HepG2 (cell line): ENCODE results near the gene PEMT. TPM values are rescaled to one million over a fixed set of nuclear protein-coding genes. Genes with fewer than 3 reads are reported as not detected.

Experiments used
- ARNT ChIP-seq: fragments of 450-650 bp; IDR thresholded peaks from 2 replicates; pipeline ENCODE4 v1.6.1; 2017
- ATF7-NPFF ChIP-seq: sonication (generic); formaldehyde crosslinking; IDR thresholded peaks from 2 replicates; pipeline ENCODE4 v1.8.1; 2023; ENCODE audit warnings: mild to moderate bottlenecking, low read depth, missing genetic modification reagents, moderate library complexity
- ATRX ChIP-seq: sonication (generic); formaldehyde crosslinking; IDR thresholded peaks from 2 replicates; pipeline ENCODE4 v1.4.0; 2020; ENCODE audit warnings: missing genetic modification reagents, borderline replicate concordance
- CAMTA2 ChIP-seq: sonication (generic); formaldehyde crosslinking; IDR thresholded peaks from 2 replicates; pipeline ENCODE4 v1.4.0; 2020; ENCODE audit warnings: mild to moderate bottlenecking, missing genetic modification reagents, borderline replicate concordance
- CBX2 ChIP-seq, 2 experiments: fragments of 200-600 bp in 1 of 2; sonication (generic); formaldehyde crosslinking in 1 of 2; IDR thresholded peaks; 2 replicates each; pipeline versions ENCODE4 v1.7.0 to v1.8.1; 2018 to 2022; ENCODE audit warnings: low read depth in 2 of 2, low read length in 1 of 2, mild to moderate bottlenecking in 1 of 2, missing genetic modification reagents in 1 of 2
- CCDC6 ChIP-seq: sonication (generic); formaldehyde crosslinking; IDR thresholded peaks from 2 replicates; pipeline ENCODE4 v1.8.1; 2022; ENCODE audit warnings: mild to moderate bottlenecking, missing genetic modification reagents, moderate library complexity
- DR1 ChIP-seq: sonication (generic); formaldehyde crosslinking; IDR thresholded peaks from 2 replicates; pipeline ENCODE4 v1.8.0; 2021; ENCODE audit warnings: mild to moderate bottlenecking, missing genetic modification reagents, inconsistent platforms
- FOXP1 ChIP-seq, 2 experiments: fragments of 450-650 bp in 1 of 2; IDR thresholded peaks; 2 replicates each; pipeline ENCODE4 v1.6.1; 2017 to 2018; ENCODE audit warnings: antibody characterized with exemption in 1 of 2
- GABPB1 ChIP-seq: IDR thresholded peaks from 2 replicates; pipeline ENCODE4 v1.6.1; 2016; ENCODE audit warnings: mild to moderate bottlenecking, missing genetic modification reagents, moderate library complexity, missing compliant biosample characterization
- MAX ChIP-seq: IDR thresholded peaks from 2 replicates; pipeline ENCODE4 v1.6.1; 2012; ENCODE audit warnings: inconsistent platforms
- MED8 ChIP-seq: sonication (generic); formaldehyde crosslinking; IDR thresholded peaks from 2 replicates; pipeline ENCODE4 v1.8.1; 2023; ENCODE audit warnings: mild to moderate bottlenecking, missing genetic modification reagents; ENCODE audit not compliant: insufficient replicate concordance
- MTF2 ChIP-seq: sonication (generic); formaldehyde crosslinking; IDR thresholded peaks from 2 replicates; pipeline ENCODE4 v1.5.0; 2020; ENCODE audit warnings: missing genetic modification reagents, borderline replicate concordance
- NCOA1 ChIP-seq: sonication (generic); formaldehyde crosslinking; IDR thresholded peaks from 2 replicates; pipeline ENCODE4 v1.9.0; 2021; ENCODE audit warnings: missing genetic modification reagents
- NFYB ChIP-seq: sonication (generic); formaldehyde crosslinking; IDR thresholded peaks from 2 replicates; pipeline ENCODE4 v1.4.0; 2020; ENCODE audit warnings: missing genetic modification reagents
- SKIL ChIP-seq: sonication (generic); formaldehyde crosslinking; IDR thresholded peaks from 2 replicates; pipeline ENCODE4 v1.8.0; 2022; ENCODE audit warnings: missing genetic modification reagents, mild to moderate bottlenecking, moderate library complexity, borderline replicate concordance
- SMAD3 ChIP-seq: sonication (generic); formaldehyde crosslinking; IDR thresholded peaks from 2 replicates; pipeline ENCODE4 v1.4.0; 2020; ENCODE audit warnings: missing genetic modification reagents
- SOX6 ChIP-seq, 2 experiments: fragments of 450-650 bp in 1 of 2; sonication (generic) in 1 of 2; formaldehyde crosslinking in 1 of 2; IDR thresholded peaks; 2 replicates each; pipeline versions ENCODE4 v1.4.0 to v1.6.1; 2017 to 2020; ENCODE audit warnings: antibody characterized with exemption in 1 of 2, mild to moderate bottlenecking in 1 of 2, missing genetic modification reagents in 1 of 2
- TCF7 ChIP-seq: sonication (generic); IDR thresholded peaks from 2 replicates; pipeline ENCODE4 v1.6.1; 2016; ENCODE audit warnings: antibody characterized with exemption, low read depth
- U2AF2 ChIP-seq: fragments of 200-400 bp; formaldehyde crosslinking; IDR thresholded peaks from 2 replicates; pipeline ENCODE4 v1.6.1; 2017; ENCODE audit warnings: low read depth, mild to moderate bottlenecking, low read length
- UBTF ChIP-seq: sonication (generic); formaldehyde crosslinking; IDR thresholded peaks from 2 replicates; pipeline ENCODE4 v1.4.0; 2020; ENCODE audit warnings: mild to moderate bottlenecking, missing genetic modification reagents
- ZNF18 ChIP-seq: sonication (generic); formaldehyde crosslinking; IDR thresholded peaks from 2 replicates; pipeline ENCODE4 v1.8.0; 2022; ENCODE audit warnings: mild to moderate bottlenecking, missing genetic modification reagents; ENCODE audit not compliant: insufficient replicate concordance
- ZNF672 ChIP-seq: sonication (generic); formaldehyde crosslinking; IDR thresholded peaks from 2 replicates; pipeline ENCODE4 v1.8.1; 2022; ENCODE audit warnings: missing genetic modification reagents
- ZNF878 ChIP-seq: sonication (generic); formaldehyde crosslinking; IDR thresholded peaks from 2 replicates; pipeline ENCODE4 v1.8.1; 2023; ENCODE audit warnings: mild to moderate bottlenecking, missing genetic modification reagents, moderate library complexity
- ZSCAN22 ChIP-seq: sonication (generic); formaldehyde crosslinking; IDR thresholded peaks from 2 replicates; pipeline ENCODE4 v1.4.0; 2020; ENCODE audit warnings: mild to moderate bottlenecking, missing genetic modification reagents
- ZZZ3 ChIP-seq: sonication (generic); formaldehyde crosslinking; IDR thresholded peaks from 2 replicates; pipeline ENCODE4 v1.4.0; 2020; ENCODE audit warnings: missing genetic modification reagents, mild to moderate bottlenecking, borderline replicate concordance
- polyA plus RNA-seq, 8 experiments: library from polyadenylated mRNA; depleted of rRNA in 3 of 8; stranded (reverse) in 7 of 8; unstranded in 1 of 8; fragments of >200 nt; fragmentation: Illumina TruSeq in 4 of 8; extraction: Trizol in 4 of 8; gene quantifications; 2 replicates each; pipeline versions ENCODE4 v1.2.1 to v1.2.3, GENCODE V29; 2011 to 2016; ENCODE audit warnings: low read depth in 4 of 8, missing spikeins in 1 of 8, mixed read lengths in 1 of 8; ENCODE audit not compliant: insufficient read depth in 1 of 8
- total RNA-seq, 5 experiments: library from RNA; depleted of rRNA; stranded (reverse); fragments of >200 nt; fragmentation: Illumina TruSeq; extraction: Trizol; gene quantifications; 2 replicates each; pipeline ENCODE4 v1.2.3, GENCODE V29; 2016; ENCODE audit warnings: low read depth in 1 of 5
- TF ChIP-seq, protein P1 (sequence below): IDR thresholded peaks from 2 replicates; pipeline ENCODE4 v1.6.1; 2016; ENCODE audit warnings: mild to moderate bottlenecking, missing biosample characterization, missing genetic modification reagents

Gene PEMT
- total and polyA plus RNA-seq, 2 of the 13 experiments (the other 11 are each of a cell fraction or from before 2014, with no cell fraction given), result 31.7 to 43.6 TPM

DNA sequence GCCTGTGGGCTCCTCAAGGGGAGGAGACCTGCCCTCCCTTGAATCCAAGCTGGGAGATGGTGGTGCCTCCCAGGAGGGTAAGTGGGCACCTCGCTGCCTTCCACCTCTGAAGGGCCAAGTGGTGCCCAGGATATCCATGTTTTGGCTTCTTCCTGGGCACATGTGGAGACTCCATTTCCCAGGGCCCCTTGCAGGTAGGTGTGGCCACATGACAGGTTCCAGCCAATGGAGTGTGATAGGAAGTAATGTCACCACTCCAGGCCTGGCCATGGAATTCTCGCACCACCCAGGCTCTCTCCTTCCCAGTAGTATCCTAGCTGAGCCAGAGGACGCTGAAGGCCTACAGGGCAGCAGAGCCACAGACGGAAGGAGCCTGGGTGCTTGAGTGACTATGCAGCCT is 17.6 kb upstream of the PEMT start (continued):
- TF ChIP-seq SKIL (CRISPR knock-in tag) (no peak), U2AF2 (no peak), CAMTA2 (CRISPR knock-in tag) (no peak), ZZZ3 (CRISPR knock-in tag) (no peak), MTF2 (no peak), ZNF672 (no peak), CCDC6 (CRISPR knock-in tag) (no peak), DR1 (no peak), FOXP1 (IDR thresholded peaks at IDR 0.05) (no peak), FOXP1 (CRISPR knock-in tag; IDR thresholded peaks at IDR 0.05) (no peak), SOX6 (IDR thresholded peaks at IDR 0.05) (no peak), SOX6 (CRISPR knock-in tag; IDR thresholded peaks at IDR 0.05) (no peak), SMAD3 (CRISPR knock-in tag) (no peak), ATRX (CRISPR knock-in tag) (no peak), TCF7 (no peak), ARNT (no peak), MAX (no peak), NCOA1 (CRISPR knock-in tag) (no peak), UBTF (CRISPR knock-in tag) (no peak), MED8 (no peak), CBX2 (IDR thresholded peaks at IDR 0.05; ENCODE audit: low read depth, low read length) (no peak), CBX2 (CRISPR knock-in tag; IDR thresholded peaks at IDR 0.05; ENCODE audit: low read depth) (no peak), ZSCAN22 (no peak), ZNF878 (CRISPR knock-in tag) (no peak), ATF7-NPFF (CRISPR knock-in tag) (no peak), GABPB1 (peak; percentile 63), NFYB (CRISPR knock-in tag) (peak; percentile 88), ZNF18 (no peak)
- TF ChIP-seq, protein P1, sequence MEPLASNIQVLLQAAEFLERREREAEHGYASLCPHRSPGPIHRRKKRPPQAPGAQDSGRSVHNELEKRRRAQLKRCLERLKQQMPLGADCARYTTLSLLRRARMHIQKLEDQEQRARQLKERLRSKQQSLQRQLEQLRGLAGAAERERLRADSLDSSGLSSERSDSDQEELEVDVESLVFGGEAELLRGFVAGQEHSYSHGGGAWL, result no peak
